HG02943 (cell line): Measurements from ENCODE around the gene KCTD18.

ENCODE experiments used
- ATAC-seq: cut with Tn5 transposase; IDR thresholded peaks from one replicate; pipeline ENCODE4 v1.9.1; 2021; ENCODE audit warnings: mild to moderate bottlenecking, low read depth, moderate library complexity; ENCODE audit not compliant: unreplicated experiment

The KCTD18 gene

DNA sequence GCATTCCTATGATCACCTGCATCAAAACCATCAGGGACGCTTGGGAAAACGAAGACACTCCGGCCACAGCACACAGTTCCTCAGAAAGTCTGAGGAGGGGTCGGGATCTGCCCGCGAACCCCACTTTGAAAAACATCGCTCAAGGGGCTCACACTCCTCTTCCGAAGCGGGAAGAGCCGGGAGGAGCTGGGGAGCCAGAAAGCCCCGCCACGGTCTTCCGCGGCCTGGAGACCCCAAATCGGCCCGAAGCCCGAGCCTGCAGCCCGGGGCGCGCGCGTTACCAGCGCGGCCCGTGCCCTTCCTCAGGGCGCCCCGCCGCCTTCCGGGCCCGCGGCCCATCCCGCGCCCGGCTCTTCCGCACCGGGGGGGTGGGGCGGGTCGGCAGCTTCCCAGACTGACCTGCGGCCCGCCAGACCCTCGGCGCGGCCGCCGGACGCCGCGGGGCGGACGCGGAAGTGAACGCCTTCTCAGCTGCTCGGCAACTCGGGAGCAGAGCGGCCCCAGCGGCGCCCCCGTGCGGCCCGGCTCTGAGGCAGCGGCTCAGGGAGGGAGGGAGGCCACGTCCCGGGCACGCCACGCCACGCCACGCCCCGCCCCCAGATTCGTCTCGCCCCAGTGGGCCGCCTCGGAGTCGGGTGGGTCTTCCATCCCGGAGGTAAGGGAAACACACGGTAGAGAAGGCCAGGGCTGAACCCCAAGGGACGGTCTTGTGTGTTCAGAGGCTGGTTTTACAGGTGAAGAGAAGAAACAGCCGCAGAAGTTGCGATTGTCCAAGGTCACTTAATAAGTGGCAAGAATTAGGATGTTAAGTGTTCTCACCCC, at the start of gene KCTD18:
Gene KCTD18 (minus strand): TSS at position 457 of the 822 bp plus-strand sequence. CDS start 3,052 bp downstream, outside the sequence.
- ATAC-seq = peak; percentile 98

DNA sequence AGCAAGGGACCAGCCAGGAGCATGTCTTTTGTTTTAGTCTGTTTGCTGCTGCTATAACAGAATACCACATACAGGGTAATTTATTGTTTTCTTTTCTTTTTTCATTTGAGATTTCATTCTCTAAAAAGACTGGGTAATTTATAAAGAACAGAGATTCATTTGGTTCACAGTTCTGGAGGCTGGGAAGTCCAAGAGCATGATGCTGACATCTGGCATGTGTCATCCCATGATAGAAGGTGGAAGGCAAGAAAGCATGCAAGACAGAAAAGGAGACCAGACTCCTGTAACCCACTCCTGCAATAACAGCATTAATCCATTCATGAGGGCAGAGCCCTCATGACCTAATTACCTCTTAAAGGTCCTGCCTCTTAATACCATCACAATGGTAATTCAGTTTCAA, 30.9 kb upstream of the KCTD18 start:
- no peak for ATAC-seq

DNA sequence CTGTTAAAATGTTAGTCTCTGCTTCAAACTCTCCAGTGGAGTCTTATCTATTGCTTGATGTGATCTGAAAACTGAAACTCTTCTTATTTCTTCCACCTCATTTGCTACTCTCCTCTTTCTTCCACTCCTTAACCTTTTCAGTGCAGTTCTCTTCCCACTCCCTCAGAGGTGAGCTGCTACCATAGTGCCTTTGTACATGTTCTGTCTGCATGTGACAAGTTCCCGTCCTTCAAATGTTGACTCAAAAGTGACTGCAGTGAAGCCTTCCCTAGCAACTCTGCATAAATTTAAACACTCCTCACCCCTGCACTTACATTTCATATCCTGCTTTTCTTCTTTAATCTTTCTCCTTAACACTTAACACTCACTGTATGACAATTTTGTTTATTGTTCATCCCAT, 28.3 kb upstream of the KCTD18 start:
- no peak for ATAC-seq

DNA sequence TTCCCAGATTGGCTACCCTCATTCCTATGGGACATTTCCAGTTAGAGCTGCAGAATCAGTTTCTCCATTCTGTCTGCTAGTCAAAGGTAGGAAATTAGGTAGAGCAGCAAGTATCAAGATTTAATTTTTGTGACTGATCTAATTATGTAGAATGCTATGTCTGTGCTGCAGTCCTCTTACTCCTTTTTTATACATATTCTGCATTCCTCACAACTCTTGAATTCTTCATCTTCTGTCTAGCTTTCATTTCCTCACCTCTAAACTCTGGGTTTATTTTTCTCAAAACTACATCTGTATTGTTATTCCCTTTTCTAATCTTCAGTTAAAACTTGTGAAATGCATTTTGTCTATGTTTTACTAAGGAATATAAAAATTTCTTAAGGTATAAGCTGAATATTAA, 24.7 kb upstream of the KCTD18 start:
- no peak for ATAC-seq

DNA sequence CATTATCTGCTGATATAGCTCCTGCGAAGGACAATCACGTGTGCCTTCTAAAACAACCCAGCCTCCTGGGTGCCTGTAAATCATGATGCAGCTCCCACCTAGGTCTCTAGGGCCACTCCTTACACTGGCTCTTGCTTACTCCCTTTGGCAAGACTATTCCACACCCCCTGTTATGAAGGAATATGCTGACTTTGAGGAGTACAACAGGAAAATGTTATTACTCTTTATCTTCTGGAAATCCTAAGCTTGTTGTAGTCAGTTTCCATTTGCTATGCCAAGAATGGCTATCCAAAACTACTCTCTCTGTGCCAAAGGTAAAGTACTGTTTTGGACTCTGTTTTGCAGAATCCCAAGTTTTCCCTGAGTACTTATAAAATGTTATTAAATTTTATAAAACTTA, 23.9 kb upstream of the KCTD18 start:
- ATAC-seq = no peak

DNA sequence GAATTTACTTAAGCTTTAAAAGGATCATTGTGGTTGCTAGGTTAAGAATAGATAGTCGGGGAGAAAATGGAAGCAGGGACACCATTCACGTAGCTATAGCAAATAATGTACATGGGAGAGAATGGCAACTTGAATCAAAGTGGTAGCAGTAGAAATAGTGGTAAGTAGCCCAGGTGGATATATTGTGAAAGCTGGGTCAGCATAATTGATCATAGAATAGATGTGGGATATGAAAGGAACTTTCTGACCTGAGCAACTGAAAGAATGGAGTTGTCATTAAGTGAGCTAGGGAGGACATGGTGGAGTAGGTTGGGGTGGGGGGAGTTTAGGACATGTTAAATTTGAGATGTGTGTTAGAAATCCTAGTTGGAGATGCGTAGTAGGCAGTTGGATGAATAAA, 18.4 kb upstream of the KCTD18 start:
- no peak for ATAC-seq

DNA sequence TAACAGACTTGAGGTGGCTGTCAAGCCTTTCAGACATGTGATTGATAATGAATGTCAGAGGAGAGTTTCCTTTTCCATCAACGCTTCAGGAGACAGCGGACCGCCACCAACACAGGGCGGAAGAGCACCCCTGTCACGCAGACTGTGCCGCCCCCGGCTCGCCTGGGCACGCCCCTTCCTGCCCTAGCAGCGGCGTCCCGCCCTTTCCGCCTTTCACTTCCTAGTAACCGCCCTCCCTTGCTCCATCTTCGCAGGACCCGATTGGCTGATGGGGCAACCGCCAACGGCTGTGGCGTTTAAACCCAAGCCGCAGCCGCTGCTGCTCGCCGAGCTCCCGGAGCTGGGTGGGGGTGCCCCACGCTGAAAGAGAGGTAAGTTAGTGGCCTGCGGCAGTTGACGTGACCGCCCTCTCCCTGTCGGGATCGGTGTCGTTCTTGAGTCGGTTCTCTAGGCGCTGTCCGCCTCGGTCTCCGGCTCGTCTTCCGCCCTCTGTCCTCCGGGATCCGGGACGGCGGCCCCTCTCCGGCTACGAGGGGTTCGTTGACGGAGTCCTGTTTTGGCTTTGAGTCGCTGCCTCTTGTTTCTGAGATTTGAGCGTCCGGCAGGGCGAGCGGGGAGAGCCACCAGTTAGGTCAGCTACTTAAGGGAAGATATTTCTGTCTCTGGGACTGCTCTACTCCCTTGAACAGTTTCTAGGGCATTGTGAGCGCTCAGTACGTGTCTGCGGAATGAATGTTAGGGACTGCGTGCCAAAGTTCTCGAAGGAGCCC, 16.2 kb upstream of the KCTD18 start, which contains the start of gene SGO2:
Gene SGO2 (plus strand): TSS at position 326 of the 770 bp plus-strand sequence. CDS start 6,769 bp downstream, outside the sequence.
- ATAC-seq = peak; percentile 100

DNA sequence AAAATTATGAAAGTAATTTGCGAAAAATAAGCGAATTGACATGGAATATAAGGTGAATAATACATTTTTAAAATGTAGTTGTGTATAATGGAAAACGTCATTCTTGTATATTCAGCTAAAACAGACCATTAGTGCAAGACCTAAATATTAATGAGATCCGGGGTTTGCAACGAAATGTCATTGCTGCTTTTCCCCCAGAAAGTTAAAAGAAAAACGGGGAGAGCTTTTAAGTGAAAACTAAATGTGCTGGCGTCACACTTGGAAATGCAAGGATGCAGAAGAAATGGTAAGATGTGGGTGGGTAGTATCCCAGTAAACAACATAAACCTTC, 15.6 kb upstream of the KCTD18 start:
- no peak for ATAC-seq

DNA sequence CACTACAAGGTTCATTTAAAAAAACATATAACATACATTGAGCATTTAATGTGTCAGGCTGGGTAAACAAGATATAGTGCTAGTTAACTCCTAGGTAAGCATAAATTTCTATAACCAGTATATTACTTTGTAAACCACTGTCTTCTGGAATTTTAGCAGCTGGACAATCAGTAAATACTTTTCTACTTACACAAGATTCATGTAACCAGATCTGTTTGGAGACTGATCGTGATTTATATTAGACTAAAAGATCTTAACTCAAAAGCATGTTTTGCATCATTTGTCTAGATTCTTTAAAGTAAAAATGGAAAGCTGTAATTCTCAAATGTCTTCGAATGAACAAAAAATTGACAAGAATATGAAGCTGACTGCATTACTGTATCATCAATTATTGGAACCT, 15.2 kb upstream of the KCTD18 start:
- no peak for ATAC-seq

DNA sequence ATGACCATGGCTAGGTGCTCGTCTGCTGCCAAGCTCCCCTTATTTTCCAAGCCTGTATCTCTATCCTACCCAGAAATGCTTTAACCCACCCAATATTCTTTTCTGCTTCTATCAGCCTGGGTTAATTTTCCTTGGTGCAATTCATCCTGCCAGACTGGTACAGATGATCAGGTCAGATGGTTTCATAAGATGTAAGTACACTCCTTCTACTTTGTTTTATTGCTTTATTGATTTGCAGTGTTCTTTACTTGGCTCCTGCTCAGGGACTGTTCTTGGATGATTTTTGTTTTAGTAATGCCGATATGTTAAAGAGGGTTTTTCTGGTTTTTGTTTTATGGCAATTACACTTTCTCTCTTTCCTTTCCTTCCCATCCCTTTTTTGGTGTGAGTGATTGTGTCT, 13.7 kb upstream of the KCTD18 start:
- no peak for ATAC-seq

DNA sequence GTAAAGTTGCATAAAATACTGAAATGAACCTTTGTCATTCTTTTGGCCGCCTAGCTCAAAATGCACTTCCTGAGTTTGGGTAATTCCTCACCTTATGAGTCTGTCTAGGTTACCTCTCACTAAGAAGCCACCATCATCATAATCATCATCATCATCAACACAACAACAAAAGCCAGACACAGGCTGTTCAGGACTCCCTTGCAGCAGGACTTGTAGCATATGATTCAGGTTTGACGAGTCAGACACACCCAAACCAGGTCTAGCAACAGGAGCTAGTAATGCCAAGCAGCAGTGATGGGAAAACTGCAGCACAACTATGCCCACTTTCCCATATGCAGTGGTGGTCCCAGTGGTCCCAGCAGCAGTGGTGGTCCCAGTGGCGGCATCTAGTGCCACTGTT, 13.3 kb upstream of the KCTD18 start:
- no peak for ATAC-seq

DNA sequence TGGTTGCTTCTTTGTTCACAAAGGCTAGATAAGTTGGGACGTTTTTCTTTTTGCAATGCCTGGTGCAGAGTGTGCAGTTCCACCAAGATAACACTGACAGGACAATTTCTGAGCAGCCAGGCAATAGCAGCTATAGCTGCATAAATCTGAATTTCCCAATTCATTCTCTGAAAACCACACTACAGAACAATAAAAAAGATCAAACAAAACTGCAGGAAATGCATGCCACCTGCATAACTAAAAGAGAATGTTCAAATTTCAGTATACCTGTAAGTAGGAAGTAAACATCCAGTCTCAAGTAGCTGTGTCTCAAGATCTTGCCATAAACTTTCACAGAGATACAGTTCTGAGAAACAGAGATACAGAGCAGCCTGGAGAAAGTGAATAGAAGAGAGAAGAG, 5.3 kb upstream of the KCTD18 start:
- no peak for ATAC-seq

DNA sequence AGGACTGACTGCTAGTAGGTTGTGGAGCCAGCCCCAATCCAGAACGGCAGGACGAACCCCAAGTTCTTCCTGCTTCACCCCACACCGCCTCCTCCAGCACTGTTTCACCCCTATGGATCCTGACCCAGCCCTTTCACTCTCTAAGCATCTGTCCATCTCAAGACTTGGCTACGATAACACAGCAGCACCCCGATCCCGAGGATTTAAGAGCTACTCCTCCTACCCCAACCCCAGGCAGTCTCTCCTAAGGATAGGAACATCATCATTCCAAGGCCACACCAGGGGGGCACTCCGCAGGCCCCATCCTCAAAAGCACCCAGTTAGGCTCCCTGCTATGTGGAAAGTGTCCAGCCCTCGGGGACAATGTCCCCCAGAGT, 645 bp downstream of the KCTD18 start:
- ATAC-seq = no peak

DNA sequence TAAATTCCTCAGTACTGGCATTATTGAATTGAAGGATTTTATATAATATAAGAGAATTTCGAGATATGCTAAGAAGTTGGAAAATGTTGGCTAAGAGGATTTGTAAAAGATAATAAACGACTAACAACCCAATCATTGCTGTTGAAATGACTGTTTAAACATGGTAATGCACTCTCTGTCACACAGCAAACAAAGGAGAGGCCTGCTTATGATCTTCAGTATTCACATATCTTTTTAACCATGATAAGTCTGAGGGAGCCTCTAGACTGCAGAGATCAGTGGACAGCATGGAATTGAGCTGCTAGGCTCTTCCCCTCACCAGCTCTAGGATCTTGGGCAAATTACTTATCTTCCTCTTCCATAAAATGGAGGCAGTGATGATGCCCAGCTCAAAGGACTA, 2.7 kb downstream of the KCTD18 start:
- ATAC-seq = no peak

DNA sequence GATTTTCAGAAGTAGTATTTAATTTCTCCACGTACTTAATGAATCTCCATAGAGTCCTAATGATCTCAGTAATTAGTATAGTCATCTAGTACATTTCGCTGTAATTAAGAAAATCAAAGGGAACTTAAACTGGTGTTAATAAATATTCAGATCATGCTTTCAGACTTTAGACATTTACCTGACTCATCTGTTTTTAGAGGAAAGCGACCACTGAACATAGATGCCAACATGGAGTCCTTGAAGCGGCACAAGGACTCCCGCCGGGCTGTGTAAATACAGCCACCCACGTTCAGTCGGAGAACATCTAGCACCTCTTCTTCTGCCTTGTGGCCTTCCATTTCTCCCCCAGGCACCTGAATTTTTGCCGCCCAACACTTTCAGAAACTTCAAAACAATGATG, 3.2 kb downstream of the KCTD18 start:
- no peak for ATAC-seq

DNA sequence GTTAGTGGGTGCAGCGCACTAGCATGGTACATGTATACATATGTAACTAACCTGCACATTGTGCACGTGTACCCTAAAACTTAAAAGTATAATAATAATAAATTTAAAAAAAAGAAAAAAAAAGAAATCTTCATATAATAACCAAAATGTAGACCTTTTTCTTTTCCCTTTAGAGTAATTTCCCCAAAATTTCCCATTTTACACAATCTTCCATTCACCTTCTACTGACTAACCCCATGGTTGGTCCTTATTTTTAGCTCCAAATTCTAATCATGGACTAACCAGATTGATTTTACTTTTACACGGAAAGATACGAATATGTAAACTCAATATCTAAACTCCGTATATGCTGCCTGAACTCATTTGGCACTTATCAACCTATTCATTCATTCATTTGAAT, 7.7 kb downstream of the KCTD18 start:
- no peak for ATAC-seq

DNA sequence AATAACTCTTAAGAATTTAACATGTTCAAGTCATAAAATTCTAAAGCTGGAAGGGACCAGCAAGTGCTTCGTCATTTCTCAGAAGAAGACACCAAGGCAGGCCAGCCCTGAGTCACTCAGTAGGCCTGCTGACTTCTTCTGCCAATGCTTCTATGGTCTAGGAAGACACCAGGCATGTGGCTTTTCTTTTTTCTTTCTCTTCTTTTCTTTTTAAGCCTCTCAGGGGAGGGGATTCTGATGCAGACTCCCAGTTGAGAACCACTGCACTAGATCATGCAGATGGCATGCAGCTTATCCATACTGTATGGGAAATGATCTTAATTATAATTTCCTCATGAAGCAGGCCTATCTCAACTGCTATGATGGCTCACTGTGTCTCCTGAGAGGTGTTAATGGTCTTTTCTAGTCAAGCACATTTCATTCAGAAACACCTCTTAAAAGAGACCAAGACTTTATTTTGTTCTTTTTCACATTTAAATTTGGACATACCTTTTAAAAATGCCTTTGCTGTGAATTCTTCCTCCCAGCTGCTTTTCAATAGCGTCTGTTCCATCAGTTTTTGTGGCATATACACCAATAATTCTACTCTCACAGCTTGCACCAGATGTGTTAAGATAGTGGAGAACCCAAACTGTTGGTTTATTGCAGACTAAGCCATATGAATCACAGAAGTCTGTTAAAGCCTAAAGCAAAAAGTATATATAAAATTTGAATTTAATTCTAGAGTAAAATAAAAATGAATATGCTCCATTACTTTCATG, 11.3 kb downstream of the KCTD18 start:
- no peak for ATAC-seq

DNA sequence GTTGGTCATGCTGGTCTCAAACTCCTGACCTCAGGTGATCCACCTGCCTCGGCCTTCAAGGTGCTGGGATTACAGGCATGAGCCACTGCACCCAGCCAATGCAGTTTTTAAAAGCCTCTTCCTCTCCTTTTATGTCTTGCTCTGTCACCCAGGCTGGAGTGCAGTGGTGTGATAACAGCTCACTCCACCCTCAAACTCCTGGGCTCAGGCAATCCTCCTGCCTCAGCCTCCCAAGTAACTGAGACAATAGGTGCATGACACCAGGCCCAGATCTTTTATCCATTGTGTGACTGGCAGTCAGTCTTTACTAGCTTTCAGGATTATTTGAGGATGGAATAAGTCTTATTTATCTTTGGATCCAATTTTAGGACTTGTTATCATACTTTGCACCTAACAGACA, 13.2 kb downstream of the KCTD18 start:
- ATAC-seq = no peak

DNA sequence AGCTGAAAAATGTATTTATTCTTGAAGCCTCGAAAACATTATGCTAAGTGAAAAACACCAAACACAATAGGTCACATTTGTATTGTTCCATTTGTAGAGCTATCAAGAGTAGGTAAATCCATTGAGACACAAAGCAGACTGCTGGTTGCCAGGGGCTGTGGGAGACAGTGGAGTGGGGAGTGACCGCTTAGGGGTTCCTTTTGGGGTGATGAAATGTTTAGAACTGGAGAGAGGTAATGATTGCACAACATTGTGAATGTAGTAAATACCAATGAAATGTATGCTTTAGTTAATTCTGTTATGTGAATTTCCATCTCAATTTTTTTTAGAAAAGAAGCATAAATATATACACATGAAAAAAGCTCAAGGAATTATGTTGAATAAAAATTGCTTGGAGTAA, 15.8 kb downstream of the KCTD18 start:
- no peak for ATAC-seq

DNA sequence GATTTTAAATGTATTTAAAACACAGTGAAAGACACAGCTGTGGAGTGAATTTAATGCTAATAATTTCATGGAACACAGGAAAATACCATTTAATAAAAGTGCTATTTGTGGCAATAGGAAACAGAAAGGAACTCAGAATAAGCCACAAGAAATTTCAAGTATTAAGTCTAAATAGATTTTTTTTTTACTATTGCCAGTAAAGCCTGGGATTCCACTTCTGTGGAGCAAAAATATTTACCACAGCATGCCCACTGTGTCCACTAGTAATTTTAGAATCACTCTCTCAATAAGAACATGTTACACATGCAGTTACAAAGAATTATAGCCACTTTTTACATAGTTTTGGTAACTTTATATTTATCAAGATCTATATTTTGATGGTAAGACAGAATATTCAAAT, 17.2 kb downstream of the KCTD18 start:
- no peak for ATAC-seq

DNA sequence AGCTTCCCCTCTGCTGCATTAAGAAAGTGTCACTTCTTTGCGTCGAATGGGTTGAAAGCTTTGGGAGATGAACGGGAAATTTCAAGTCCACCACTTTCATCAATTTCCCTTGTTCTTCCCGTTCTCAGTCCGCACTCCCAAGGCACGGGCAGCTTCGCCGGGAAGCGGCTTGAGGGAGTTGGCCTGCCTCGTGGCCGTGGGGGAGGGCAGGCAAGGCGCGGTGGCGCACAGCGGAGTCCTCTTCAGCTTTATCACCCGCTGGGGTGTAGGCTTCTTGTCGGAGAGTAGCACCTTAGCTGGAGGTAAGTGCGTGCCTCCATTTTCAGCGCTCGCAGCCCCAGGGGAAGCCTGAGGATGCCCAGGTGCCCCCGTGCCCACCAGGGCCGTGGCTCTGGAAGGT, 19.9 kb downstream of the KCTD18 start:
- ATAC-seq = no peak
